OCI-LY1 (cell line): Measurements from ENCODE around the gene DYNLT1.

Experiments used
- CTCF ChIP-seq: fragments of 200-600 bp; sonication (generic), shearing (Covaris generic); IDR thresholded peaks from 2 replicates; pipeline ENCODE4 v1.5.1; 2017; ENCODE audit warnings: mild to moderate bottlenecking, antibody characterized with exemption, low read length, moderate library complexity, mixed read lengths
- EZH2 ChIP-seq: fragments of 200-600 bp; sonication (generic), shearing (Covaris generic); IDR thresholded peaks from 2 replicates; pipeline ENCODE4 v1.8.0; 2017; ENCODE audit warnings: borderline replicate concordance, mixed run types, mild to moderate bottlenecking, antibody characterized with exemption, low read length, moderate library complexity, mixed read lengths

GRCh38 chr6:158605266-158605878 lies 39.2 kb downstream of the DYNLT1 start:
- peak; percentile 85 for TF ChIP-seq CTCF
- TF ChIP-seq EZH2 = no peak
